Large intestine (tissue), 3 donors: ENCODE data around the gene LEPROT. TPM values are rescaled to one million over a fixed set of nuclear protein-coding genes. Genes with fewer than 3 reads are reported as not detected.
A peak's percentile ranks its signal among the peaks of the same experiment; 100 is the strongest.
"Not testable (repeated sequence)": the region's sequence is repeated elsewhere in the genome, so short reads cannot be mapped to it uniquely, and the experiment has no call there.

Experiments used
- DNase-seq, 2 donors: peaks; one replicate each; pipeline versions ENCODE4 v3.0.0 to v3.0.0-alpha.2; 2013
- H3K27ac ChIP-seq: one replicate; pipeline ENCODE4 v1.5.1; 2013; ENCODE audit warnings: low read length
- H3K27me3 ChIP-seq: 2 replicates; pipeline ENCODE4 v1.6.1; 2013; ENCODE audit warnings: low read length; ENCODE audit not compliant: control insufficient read depth, insufficient read depth
- H3K36me3 ChIP-seq: 2 replicates; pipeline ENCODE4 v1.6.1; 2013; ENCODE audit warnings: low read length; ENCODE audit not compliant: control insufficient read depth, insufficient read depth
- H3K4me1 ChIP-seq: one replicate; pipeline ENCODE4 v1.6.1; 2013; ENCODE audit warnings: low read length; ENCODE audit not compliant: control insufficient read depth, insufficient read depth
- H3K4me3 ChIP-seq: one replicate; pipeline ENCODE4 v1.5.1; 2013; ENCODE audit warnings: low read length
- H3K9me3 ChIP-seq: one replicate; pipeline ENCODE4 v1.6.1; 2013; ENCODE audit warnings: mild to moderate bottlenecking, low read depth, low read length, moderate library complexity; ENCODE audit not compliant: control insufficient read depth
- WGBS: methylation state at CpG from one replicate; pipeline ENCODE4 v1.1.5; 2013; ENCODE audit warnings: low lambda C conversion rate; ENCODE audit not compliant: insufficient coverage; 5-methylcytosine and 5-hydroxymethylcytosine counted together
- polyA plus RNA-seq: library from polyadenylated mRNA; unstranded; fragments of 120-200 nt; gene quantifications from one replicate; pipeline ENCODE4 v1.2.1, GENCODE V29; 2013

The LEPROT gene
- polyA plus RNA-seq, 1 donor = 66.1 TPM

DNA sequence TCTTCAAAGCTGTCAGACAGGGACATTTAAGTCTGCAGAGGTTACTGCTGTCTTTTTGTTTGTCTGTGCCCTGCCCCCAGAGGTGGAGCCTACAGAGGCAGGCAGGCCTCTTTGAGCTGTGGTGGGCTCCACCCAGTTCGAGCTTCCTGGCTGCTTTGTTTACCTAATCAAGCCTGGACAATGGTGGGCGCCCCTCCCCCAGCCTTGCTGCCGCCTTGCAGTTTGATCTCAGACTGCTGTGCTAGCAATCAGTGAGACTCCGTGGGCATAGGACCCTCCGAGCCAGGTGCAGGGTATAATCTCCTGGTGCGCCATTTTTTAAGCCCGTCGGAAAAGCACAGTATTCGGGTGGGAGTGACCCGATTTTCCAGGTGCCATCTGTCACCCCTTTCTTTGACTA, 35.2 kb downstream of the LEPROT start:
- H3K9me3 ChIP-seq, DNase-seq, H3K27ac ChIP-seq, H3K4me1 ChIP-seq, H3K36me3 ChIP-seq, H3K4me3 ChIP-seq, H3K27me3 ChIP-seq: not testable (repeated sequence)
- WGBS = no CpG with 5 or more reads among the region's 10 CpGs

DNA sequence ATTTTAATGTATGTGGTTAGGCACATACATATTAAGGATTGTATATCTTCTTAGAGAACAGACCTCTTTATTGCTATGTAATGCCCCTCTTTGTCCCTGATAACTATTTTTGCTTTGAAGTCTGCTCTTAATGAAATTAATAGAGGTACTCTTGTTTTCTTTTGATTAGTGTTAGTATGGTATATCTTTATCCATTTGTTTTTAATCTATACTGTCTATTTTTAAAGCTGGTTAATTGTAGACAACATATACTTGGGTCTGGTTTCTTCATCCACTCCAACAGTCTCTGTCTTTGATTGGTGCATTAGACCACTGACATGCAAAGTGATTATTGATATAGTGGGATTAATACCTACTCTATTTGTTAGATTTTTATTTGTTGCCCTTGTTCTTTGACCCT, 36.0 kb downstream of the LEPROT start:
- no peaks in the 10 kb centered on the region for H3K4me1 ChIP-seq
- H3K27me3 ChIP-seq = no peaks in the 10 kb centered on the region
- no peak overlapping the region for H3K4me3 ChIP-seq
- H3K27ac ChIP-seq = no peak overlapping the region
- no peaks in the 10 kb centered on the region for H3K9me3 ChIP-seq
- no peak for DNase-seq
- no peaks in the 10 kb centered on the region for H3K36me3 ChIP-seq

DNA sequence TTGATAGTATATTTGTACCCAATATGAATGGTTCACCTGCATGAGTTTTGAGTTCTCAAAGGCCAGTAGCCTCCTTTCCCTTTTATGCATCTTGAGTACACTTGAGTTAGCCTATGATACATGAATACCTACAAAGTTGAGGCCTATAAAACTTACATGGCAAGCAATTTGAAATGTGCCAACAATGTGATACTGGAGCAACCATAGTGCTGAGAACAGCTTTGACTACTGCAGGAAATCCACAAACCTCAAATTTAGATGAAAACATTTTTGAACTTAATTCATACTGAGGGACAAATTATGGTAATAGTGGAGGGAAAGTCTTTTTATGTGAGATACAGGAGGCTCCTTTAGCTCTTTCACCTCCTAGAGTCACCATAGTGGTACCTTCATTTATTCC, 37.4 kb downstream of the LEPROT start:
- no peaks in the 10 kb centered on the region for H3K27me3 ChIP-seq

DNA sequence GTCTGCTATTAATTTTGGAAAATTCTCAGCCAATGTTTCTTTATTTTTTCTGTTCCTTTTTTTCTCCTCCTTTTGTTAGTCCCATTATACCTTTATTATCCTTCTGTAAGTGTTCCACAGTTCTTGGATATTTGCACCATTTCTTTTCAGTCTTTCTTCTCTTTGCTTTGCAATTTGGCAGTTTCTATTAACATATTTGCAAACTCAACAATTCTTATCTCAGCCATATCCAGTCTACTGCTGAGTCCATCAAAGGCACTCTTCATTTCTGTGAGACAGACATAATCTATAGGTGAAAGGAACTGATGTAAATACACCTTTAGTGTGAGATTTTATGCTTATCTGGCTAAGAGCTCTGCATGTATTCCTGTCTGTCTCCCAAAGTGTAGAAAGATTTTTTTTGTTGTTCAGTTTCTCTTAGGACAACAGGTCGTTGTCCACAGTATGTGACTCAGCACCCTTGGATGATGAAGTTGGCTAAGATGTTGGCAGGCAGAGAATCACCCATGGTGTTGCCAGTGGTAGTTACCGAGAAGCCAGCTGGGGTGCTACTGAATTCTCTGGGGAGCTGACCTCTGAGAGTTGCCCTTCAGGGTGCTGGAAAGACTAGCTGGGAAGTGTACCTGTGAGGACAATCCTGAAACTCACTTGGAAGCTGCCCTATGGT, 38.4 kb downstream of the LEPROT start:
- no peaks in the 10 kb centered on the region for H3K4me1 ChIP-seq
- H3K4me3 ChIP-seq = no peak overlapping the region
- no peaks in the 10 kb centered on the region for H3K36me3 ChIP-seq
- H3K9me3 ChIP-seq = no peaks in the 10 kb centered on the region
- no peak for DNase-seq
- H3K27me3 ChIP-seq = no peaks in the 10 kb centered on the region
- no CpG with 5 or more reads among the region's 2 CpGs for WGBS
- no peak overlapping the region for H3K27ac ChIP-seq

More for the DNA sequence above, 37.4 kb downstream of the LEPROT start:
- H3K27ac ChIP-seq = no peak overlapping the region
- H3K4me1 ChIP-seq = no peaks in the 10 kb centered on the region
- H3K36me3 ChIP-seq = no peaks in the 10 kb centered on the region
- H3K4me3 ChIP-seq = no peak overlapping the region
- DNase-seq = no peak
- H3K9me3 ChIP-seq = no peaks in the 10 kb centered on the region

DNA sequence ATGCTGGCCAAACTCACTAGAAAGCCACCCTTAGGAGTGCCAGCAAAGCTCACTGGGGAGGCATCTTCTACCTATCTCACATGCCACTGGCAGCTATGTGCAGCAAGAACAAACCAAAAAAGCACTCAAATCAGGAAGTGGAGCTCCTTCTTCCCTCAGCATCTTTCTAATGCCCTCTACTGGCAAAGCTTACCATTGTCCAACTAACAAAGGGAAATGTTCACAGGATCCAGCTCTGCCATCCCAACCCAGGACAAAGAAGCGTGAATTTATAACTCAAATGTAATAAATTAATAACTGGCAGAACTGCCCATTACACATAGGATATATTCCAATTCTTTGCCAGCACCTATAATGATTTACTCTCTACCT, 38.9 kb downstream of the LEPROT start:
- Histone ChIP-seq H3K36me3 (no peaks in the 10 kb centered on the region), H3K4me3 (no peak overlapping the region), H3K27ac (no peak overlapping the region), H3K4me1 (no peaks in the 10 kb centered on the region), H3K27me3 (no peaks in the 10 kb centered on the region), H3K9me3 (no peaks in the 10 kb centered on the region)
- DNase-seq = no peak
- WGBS = no CpG with 5 or more reads among the region's 1 CpG

DNA sequence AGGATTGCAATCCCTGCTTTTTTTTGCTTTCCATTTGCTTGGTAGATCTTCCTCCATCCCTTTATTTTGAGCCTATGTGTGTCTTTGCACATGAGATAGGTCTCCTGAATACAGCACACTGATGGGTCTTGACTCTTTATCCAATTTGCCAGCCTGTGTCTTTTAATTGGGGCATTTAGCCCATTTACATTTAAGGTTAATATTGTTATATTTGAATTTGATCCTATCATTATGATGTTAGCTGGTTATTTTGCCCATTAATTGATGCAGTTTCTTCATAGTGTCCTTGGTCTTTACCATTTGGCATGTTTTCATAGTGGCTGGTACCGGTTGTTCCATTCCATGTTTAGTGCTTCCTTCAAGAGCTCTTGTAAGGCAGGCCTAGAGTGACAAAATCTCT, 45.4 kb downstream of the LEPROT start:
- H3K4me1 ChIP-seq, H3K27me3 ChIP-seq, DNase-seq, H3K36me3 ChIP-seq, H3K9me3 ChIP-seq, H3K4me3 ChIP-seq, H3K27ac ChIP-seq: not testable (repeated sequence)
- no CpG with 5 or more reads among the region's 1 CpG for WGBS

DNA sequence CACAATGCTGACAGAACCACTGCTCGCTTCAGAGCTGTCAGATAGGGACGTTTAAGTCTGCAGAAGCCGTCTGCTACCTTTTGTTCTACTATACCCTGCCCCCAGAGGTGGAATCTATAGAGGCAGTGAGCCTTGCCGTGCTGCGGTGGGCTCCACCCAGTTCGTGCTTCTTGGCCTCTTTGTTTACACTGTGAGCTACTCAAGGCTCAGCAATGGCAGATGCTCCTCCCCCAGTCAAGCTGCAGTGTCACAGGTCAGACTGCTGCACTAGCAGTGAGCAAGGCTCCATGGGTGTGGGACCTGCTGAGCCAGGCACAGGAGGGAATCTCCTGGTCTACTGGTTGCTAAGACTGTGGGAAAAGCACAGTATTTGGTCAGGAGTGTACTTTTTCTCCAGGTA, 47.1 kb downstream of the LEPROT start:
- H3K27me3 ChIP-seq = no peaks in the 10 kb centered on the region
- WGBS = no CpG with 5 or more reads among the region's 6 CpGs
- no peaks in the 10 kb centered on the region for H3K9me3 ChIP-seq
- peak; percentile 76 to 78 for DNase-seq
- no peak overlapping the region for H3K4me3 ChIP-seq
- no peak overlapping the region for H3K27ac ChIP-seq
- no peaks in the 10 kb centered on the region for H3K4me1 ChIP-seq
- H3K36me3 ChIP-seq = no peaks in the 10 kb centered on the region

DNA sequence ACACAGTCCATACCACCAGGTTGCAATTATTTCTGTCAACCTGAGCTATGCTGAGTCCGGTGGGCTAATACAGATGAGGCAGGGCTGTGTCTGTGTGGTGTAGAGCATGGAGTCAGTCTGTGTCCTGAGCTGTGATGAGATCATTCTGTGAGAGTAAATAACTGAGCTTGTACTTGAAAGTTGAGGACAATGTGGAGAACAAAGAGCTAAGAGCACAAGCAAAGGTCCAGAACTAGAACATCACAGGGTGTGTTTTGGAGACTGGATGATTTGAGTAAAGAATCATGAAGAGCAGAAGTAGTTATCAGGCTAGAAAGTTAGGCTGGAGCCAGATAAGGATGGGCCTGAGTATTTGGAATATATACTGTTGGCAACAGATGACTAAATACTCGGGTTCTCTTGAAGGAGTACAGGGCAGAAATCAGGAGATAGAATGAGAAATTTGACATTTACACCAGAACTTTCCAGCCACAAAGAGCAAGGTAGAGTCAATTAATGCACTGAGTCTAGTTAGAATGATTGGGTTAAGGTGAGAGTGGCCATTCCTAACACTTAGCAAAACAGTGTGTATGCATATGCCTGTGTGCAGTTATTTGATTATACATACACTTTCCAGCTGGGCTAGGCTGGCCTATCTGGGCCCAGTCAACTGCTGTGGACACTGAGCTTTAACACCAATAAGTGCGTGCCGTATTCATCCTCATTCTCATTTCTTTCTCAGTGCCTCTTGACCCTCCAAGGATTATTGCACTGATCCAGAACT, 48.8 kb downstream of the LEPROT start:
- Histone ChIP-seq H3K27ac (no peak overlapping the region), H3K27me3 (no peaks in the 10 kb centered on the region), H3K9me3 (no peaks in the 10 kb centered on the region), H3K4me3 (no peak overlapping the region), H3K4me1 (no peaks in the 10 kb centered on the region), H3K36me3 (no peaks in the 10 kb centered on the region)
- no CpG with 5 or more reads among the region's 4 CpGs for WGBS
- DNase-seq = no peak

DNA sequence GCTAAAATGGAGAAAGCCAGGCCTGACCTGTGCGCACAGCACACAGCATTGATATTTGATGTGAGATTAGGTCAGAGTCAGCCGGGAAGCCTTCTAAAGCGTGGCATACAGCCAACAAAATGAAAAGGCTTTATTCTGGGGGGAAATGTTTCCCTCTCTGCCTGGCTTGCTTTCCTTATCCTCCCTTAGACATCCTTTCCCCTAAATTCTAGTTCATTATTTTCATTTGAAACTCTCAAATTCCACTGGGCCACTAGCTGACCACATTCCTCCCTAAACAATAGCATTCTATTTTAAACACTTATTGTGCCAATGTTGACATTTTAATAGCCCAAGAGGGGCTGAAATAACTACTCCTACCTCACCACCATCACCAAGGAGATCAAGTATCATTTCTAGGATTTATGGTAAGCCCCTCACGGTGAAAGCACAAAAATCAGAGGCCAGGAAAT, 49.4 kb downstream of the LEPROT start:
- Histone ChIP-seq H3K4me1 (no peaks in the 10 kb centered on the region), H3K27ac (no peak overlapping the region), H3K36me3 (no peaks in the 10 kb centered on the region), H3K4me3 (no peak overlapping the region), H3K9me3 (no peaks in the 10 kb centered on the region), H3K27me3 (no peaks in the 10 kb centered on the region)
- 67% methylated on average over 1 of the region's 4 CpGs for WGBS
- no peak for DNase-seq

DNA sequence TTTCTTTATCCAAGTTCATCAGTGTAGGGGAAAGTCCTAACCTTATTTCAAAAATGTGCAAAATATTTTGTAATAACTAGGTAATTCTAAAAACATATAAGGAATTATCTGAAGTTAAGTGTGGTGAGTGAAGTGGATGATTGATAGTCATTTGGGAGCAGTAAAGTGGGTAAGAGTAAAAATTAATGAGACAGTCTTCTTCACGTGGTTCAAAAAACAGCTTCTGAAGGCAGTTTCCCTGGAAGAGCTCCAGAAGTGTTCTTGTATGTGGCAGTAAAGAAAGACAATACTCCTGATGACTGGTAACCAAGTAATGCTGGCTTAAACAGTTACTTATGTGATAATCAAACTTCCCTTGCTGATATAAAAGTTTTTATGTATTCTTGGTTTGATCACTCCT, 50.3 kb downstream of the LEPROT start:
- no peaks in the 10 kb centered on the region for H3K36me3 ChIP-seq
- WGBS = 50% methylated on average over 1 of the region's 1 CpG
- no peak overlapping the region for H3K27ac ChIP-seq

More for the DNA sequence above, 50.3 kb downstream of the LEPROT start:
- DNase-seq = no peak
- Histone ChIP-seq H3K9me3 (no peaks in the 10 kb centered on the region), H3K4me3 (no peak overlapping the region), H3K27me3 (no peaks in the 10 kb centered on the region), H3K4me1 (no peaks in the 10 kb centered on the region)
